Fibroblast of lung (primary cell): ENCODE measurements around the gene FADS2.

ENCODE experiments used
- EZH2 ChIP-seq: IDR thresholded peaks from 2 replicates; pipeline ENCODE4 v1.5.1; 2012; ENCODE audit warnings: low read length, control low read depth, mild to moderate bottlenecking; ENCODE audit errors: missing control alignments
- TF ChIP-seq, protein P1 (sequence below), 2 donors: IDR thresholded peaks in 1 of 2; conservative IDR thresholded peaks in 1 of 2; 1 replicate in 1 of 2; 2 replicates in 1 of 2; pipeline ENCODE4 v1.5.1; 2011 to 2012; ENCODE audit warnings: low read length in 2 of 2, control low read depth in 1 of 2, inconsistent platforms in 1 of 2, low read depth in 1 of 2, mild to moderate bottlenecking in 1 of 2

- TF ChIP-seq, protein P1, sequence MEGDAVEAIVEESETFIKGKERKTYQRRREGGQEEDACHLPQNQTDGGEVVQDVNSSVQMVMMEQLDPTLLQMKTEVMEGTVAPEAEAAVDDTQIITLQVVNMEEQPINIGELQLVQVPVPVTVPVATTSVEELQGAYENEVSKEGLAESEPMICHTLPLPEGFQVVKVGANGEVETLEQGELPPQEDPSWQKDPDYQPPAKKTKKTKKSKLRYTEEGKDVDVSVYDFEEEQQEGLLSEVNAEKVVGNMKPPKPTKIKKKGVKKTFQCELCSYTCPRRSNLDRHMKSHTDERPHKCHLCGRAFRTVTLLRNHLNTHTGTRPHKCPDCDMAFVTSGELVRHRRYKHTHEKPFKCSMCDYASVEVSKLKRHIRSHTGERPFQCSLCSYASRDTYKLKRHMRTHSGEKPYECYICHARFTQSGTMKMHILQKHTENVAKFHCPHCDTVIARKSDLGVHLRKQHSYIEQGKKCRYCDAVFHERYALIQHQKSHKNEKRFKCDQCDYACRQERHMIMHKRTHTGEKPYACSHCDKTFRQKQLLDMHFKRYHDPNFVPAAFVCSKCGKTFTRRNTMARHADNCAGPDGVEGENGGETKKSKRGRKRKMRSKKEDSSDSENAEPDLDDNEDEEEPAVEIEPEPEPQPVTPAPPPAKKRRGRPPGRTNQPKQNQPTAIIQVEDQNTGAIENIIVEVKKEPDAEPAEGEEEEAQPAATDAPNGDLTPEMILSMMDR (conservative IDR thresholded peaks at IDR 0.05 in 1 of 2, IDR thresholded peaks at IDR 0.05 in 1 of 2; ENCODE audit: low read depth in 1 of 2, low read length in 2 of 2) = no peak
- no peak for TF ChIP-seq EZH2
Measured at GRCh38 chr11:61850687-61851086, 22.6 kb downstream of the FADS2 start.
